ENCODE data around the gene FGA.

FGA gene

DNA sequence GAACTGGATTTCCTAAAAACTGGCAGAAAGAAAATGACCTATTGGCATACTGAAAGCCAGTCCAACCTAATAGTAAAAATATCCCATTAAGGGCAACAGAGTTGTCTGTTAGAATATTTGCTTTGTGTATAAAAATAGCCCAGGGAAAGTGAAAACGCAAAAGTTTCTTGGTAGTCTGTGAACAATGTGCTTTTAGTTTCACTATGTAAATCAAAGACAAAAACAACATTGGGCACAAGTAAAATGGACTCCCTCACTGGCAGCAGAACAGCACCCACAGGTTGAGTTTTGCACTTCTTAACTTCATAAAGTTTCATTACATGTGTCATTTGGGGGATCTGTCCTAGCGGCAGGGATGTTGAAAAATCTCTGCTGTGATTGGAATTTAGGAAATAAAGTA lies 26.2 kb upstream of the FGA start:
- Histone ChIP-seq H3K36me3 (ENCODE audit: control insufficient read depth, insufficient read depth, low read length) (no peaks in the 10 kb centered on the region), H3K9ac (ENCODE audit: low read length) (no peak overlapping the region), H3K4me3 (ENCODE audit: low read length) (no peak overlapping the region), H3K4me1 (ENCODE audit: control insufficient read depth, insufficient read depth, low read length) (no peaks in the 10 kb centered on the region), H3K9me3 (ENCODE audit: control insufficient read depth, low read length) (no peaks in the 10 kb centered on the region), H3K27me3 (ENCODE audit: control insufficient read depth, insufficient read depth, low read length) (no peaks in the 10 kb centered on the region)

DNA sequence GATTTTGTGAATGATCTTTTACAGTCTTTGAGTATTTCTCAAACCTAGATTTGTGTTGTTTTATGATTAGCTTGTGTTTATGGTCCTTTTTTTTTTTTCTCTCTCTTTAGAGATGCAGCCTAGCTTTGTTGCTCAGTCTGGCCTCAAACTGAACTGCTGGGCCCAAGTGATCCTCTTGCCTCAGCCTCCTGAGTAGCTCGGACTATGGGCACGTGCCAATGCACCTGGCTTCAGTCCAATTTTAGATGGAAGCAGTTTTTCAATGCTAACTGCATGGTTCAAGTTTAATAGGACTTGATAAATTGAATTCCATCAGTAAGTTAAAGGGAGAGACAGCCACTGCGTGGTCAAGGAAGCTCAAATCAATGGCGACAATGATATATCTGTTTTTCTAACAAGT lies 25.7 kb upstream of the FGA start:
- Histone ChIP-seq H3K9me3 (ENCODE audit: control insufficient read depth, low read length) (no peaks in the 10 kb centered on the region), H3K27me3 (ENCODE audit: control insufficient read depth, insufficient read depth, low read length) (no peaks in the 10 kb centered on the region), H3K4me3 (ENCODE audit: low read length) (no peak overlapping the region), H3K36me3 (ENCODE audit: control insufficient read depth, insufficient read depth, low read length) (no peaks in the 10 kb centered on the region), H3K9ac (ENCODE audit: low read length) (no peak overlapping the region), H3K4me1 (ENCODE audit: control insufficient read depth, insufficient read depth, low read length) (no peaks in the 10 kb centered on the region)

DNA sequence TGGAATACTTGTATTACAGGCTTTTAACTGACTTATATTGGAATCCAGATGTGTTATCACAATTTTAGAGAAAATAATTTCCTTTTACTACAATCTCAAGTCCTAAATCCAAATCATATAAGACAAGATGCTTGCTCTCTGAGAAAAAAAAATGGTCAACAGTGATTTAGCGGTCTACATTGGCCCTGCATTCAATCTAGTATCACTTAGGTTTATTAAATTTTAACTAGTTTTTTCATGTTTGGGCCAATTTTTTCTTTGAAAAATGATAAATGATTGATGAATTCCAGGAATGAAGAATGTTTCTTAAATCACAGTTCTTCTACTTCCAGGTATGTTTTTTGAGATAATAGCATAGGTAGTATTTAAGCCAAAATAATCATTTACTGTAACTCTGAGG lies 24.7 kb upstream of the FGA start:
- Histone ChIP-seq H3K9ac (ENCODE audit: low read length) (no peak overlapping the region), H3K36me3 (ENCODE audit: control insufficient read depth, insufficient read depth, low read length) (no peaks in the 10 kb centered on the region), H3K27me3 (ENCODE audit: control insufficient read depth, insufficient read depth, low read length) (no peaks in the 10 kb centered on the region), H3K4me1 (ENCODE audit: control insufficient read depth, insufficient read depth, low read length) (no peaks in the 10 kb centered on the region), H3K4me3 (ENCODE audit: low read length) (no peak overlapping the region), H3K9me3 (ENCODE audit: control insufficient read depth, low read length) (no peaks in the 10 kb centered on the region)

DNA sequence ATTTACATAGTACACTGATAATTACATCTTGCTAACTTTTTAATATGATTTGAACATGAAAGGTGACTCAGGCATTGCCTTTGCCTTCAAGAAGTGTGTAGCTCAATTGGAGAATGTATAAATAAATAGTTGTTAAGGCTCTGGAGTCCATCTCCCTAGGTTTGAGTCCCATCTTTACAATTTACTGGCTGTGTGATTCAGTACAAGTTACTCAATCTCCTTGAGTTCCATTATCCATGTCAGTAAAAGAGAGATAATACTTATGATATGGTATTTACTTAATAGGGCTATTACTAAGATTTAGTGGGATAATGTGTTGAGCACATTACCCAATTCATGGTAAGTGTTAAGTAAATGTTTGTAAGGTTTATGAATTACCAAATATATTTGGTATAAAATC lies 23.8 kb upstream of the FGA start:
- Histone ChIP-seq H3K9ac (ENCODE audit: low read length) (no peak overlapping the region), H3K4me1 (ENCODE audit: control insufficient read depth, insufficient read depth, low read length) (no peaks in the 10 kb centered on the region), H3K27me3 (ENCODE audit: control insufficient read depth, insufficient read depth, low read length) (no peaks in the 10 kb centered on the region), H3K4me3 (ENCODE audit: low read length) (no peak overlapping the region), H3K36me3 (ENCODE audit: control insufficient read depth, insufficient read depth, low read length) (no peaks in the 10 kb centered on the region), H3K9me3 (ENCODE audit: control insufficient read depth, low read length) (no peaks in the 10 kb centered on the region)

DNA sequence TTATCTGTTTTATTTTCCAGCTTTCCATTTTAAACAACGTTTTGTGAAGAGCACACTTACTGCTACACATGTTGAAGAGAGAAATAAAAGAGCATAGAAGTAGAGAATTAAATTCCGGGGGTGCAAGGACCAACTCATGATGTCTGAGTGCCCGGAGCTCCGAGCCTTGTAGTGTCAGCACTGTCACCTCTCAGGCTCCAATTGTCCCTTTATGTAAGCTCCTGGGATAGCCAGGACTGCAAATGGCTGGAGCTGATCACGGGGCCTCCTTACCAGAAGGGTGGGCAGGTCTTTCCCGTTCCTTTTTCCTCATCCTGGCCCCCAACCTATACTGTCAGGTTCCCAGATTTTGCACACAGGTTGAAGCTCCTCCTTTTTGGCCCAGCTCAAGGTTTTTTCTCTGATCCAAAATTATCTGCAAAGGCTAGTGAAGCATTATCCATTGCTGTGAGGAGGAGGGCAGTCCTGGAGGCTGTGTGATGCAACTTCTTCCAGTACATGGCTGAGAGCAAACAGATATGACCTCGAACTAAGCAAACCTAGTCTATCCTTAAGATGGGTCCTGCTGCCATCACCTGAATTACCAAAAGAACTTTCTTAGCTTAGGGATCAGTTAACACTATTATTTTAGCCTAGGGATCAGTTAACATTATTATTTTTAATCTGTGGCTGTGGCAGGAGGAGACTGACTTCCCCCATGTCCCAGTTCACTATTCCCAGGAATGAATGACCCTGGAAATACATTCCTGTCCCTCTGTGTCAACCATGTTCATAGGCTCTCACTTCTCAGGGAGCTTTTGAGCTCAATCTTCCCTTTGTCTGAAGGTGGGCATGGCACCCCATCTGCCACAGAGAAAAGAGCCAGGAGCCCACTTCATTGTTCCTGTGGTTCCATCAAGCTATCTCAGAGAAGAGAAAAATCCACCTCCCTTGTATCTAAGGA lies 22.2 kb upstream of the FGA start, which contains the start of gene FGG:
TSS of gene FGG (minus strand) at position 185 of the 943 bp plus-strand sequence. CDS start at position 138, 47 bp downstream.
- Histone ChIP-seq H3K4me3 (ENCODE audit: low read length) (no peak within 1 kb of the TSS), H3K27me3 (ENCODE audit: control insufficient read depth, insufficient read depth, low read length) (no peaks in the 10 kb centered on the region), H3K4me1 (ENCODE audit: control insufficient read depth, insufficient read depth, low read length) (no peaks in the 10 kb centered on the region), H3K9ac (ENCODE audit: low read length) (no peak within 1 kb of the TSS), H3K36me3 (ENCODE audit: control insufficient read depth, insufficient read depth, low read length) (no peaks in the 10 kb centered on the region), H3K9me3 (ENCODE audit: control insufficient read depth, low read length) (no peaks in the 10 kb centered on the region)

DNA sequence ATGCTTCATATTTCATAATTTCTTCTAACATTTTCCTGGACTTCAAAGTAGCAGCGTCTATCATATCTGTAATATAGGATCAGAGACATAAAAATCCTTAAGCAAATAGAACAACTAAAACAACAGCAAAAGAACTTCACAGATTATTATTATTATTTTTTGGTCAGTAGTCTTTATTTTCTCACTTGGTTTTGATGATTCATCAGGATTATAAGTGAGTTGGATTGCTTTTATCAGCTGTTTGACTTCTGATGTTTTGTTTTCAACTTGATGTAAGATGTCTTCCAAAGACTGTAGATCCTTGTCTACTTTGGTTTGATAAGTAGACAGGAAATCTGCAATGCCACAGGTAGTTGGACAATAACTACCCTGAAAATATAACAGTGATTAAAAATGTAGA lies 21.3 kb upstream of the FGA start:
- Histone ChIP-seq H3K36me3 (ENCODE audit: control insufficient read depth, insufficient read depth, low read length) (no peaks in the 10 kb centered on the region), H3K9ac (ENCODE audit: low read length) (no peak overlapping the region), H3K4me1 (ENCODE audit: control insufficient read depth, insufficient read depth, low read length) (no peaks in the 10 kb centered on the region), H3K27me3 (ENCODE audit: control insufficient read depth, insufficient read depth, low read length) (no peaks in the 10 kb centered on the region), H3K4me3 (ENCODE audit: low read length) (no peak overlapping the region), H3K9me3 (ENCODE audit: control insufficient read depth, low read length) (no peaks in the 10 kb centered on the region)

DNA sequence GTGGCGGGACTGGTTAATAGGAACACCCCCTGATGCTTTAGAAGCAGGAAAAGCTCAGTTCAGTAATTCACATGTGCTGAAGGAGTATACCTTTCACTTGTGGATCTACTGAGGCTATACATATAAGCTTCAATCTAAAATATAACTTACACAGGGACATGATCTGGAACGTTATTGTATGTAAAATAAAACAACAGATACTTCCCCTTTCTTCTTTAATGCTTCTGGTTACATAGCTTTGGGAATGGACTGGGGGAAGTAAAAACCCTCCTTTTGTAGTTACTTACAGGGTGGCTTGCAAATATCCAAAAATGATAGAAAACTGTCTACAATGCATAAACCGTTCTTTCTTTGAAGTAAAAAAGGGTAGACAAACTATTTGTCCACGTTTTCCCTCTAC lies 20.0 kb upstream of the FGA start:
- H3K4me3 ChIP-seq (ENCODE audit: low read length), result no peak overlapping the region
- no peaks in the 10 kb centered on the region for H3K9me3 ChIP-seq (ENCODE audit: control insufficient read depth, low read length)
- H3K27me3 ChIP-seq (ENCODE audit: control insufficient read depth, insufficient read depth, low read length), result no peaks in the 10 kb centered on the region
- H3K4me1 ChIP-seq (ENCODE audit: control insufficient read depth, insufficient read depth, low read length), result no peaks in the 10 kb centered on the region
- H3K36me3 ChIP-seq (ENCODE audit: control insufficient read depth, insufficient read depth, low read length), result no peaks in the 10 kb centered on the region
- H3K9ac ChIP-seq (ENCODE audit: low read length), result no peak overlapping the region

DNA sequence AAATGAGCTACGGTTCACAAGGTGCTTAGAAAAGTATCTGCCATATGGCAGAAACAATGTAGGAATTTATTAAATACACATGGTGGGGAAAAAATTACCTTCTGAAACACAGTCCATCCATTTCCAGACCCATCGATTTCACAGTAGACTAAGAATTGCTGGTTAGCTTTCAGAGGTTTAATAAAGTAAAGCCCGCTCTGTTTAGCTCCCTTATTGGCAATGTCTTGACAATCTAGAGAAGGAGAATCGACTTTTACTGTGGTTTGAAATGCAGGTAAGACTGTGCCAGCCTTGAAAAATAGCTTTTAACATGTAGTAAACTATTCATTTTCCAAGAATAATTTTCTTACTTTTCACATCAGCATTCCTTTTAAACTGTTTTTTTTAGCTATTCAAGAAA lies 19.0 kb upstream of the FGA start:
- H3K9me3 ChIP-seq (ENCODE audit: control insufficient read depth, low read length), result no peaks in the 10 kb centered on the region
- H3K27me3 ChIP-seq (ENCODE audit: control insufficient read depth, insufficient read depth, low read length), result no peaks in the 10 kb centered on the region
- no peak overlapping the region for H3K4me3 ChIP-seq (ENCODE audit: low read length)
- H3K4me1 ChIP-seq (ENCODE audit: control insufficient read depth, insufficient read depth, low read length), result no peaks in the 10 kb centered on the region
- no peaks in the 10 kb centered on the region for H3K36me3 ChIP-seq (ENCODE audit: control insufficient read depth, insufficient read depth, low read length)
- no peak overlapping the region for H3K9ac ChIP-seq (ENCODE audit: low read length)

DNA sequence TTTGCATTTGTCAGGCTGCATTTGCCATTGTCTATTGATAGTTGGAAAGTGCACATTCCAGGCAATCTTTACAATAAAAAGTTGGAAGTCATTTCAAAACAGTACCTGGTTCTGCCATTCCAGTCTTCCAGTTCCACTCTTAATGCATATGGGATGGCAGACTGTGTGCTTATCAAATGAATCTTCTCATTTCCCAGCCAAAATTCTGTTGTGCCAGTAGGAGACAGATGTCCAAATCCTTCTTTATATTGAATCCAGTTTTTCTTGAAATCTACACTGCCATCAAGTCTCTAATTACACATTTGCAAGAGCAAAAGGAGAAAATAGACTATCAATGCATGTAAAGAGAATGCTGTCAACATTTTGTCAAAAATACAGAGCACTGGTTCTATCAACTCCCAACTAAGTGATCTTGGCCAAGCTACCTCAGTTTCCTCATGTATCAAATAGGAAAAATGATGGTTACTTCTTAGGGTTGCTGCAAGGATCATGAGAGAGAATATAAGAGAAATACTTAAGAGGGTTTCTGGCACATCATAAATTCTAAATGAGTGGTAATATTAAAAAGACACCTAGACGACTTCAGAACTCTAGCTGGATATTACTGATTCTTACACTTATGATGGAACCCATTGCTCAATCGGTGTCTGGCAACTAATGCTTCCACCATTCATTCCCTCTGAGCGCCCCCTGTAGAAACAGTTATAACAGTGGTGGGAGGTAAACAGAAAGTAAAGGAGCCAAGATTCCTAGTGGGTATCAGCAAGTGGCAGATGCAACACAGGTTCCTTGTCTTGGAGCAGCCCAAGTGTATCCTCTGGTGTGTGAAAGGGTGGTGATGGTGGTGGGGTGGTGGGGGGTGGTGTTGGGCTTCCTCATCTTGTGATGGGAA lies 18.1 kb upstream of the FGA start:
- Histone ChIP-seq H3K27me3 (ENCODE audit: control insufficient read depth, insufficient read depth, low read length) (no peaks in the 10 kb centered on the region), H3K36me3 (ENCODE audit: control insufficient read depth, insufficient read depth, low read length) (no peaks in the 10 kb centered on the region), H3K9me3 (ENCODE audit: control insufficient read depth, low read length) (no peaks in the 10 kb centered on the region), H3K4me3 (ENCODE audit: low read length) (no peak overlapping the region), H3K9ac (ENCODE audit: low read length) (no peak overlapping the region), H3K4me1 (ENCODE audit: control insufficient read depth, insufficient read depth, low read length) (no peaks in the 10 kb centered on the region)

DNA sequence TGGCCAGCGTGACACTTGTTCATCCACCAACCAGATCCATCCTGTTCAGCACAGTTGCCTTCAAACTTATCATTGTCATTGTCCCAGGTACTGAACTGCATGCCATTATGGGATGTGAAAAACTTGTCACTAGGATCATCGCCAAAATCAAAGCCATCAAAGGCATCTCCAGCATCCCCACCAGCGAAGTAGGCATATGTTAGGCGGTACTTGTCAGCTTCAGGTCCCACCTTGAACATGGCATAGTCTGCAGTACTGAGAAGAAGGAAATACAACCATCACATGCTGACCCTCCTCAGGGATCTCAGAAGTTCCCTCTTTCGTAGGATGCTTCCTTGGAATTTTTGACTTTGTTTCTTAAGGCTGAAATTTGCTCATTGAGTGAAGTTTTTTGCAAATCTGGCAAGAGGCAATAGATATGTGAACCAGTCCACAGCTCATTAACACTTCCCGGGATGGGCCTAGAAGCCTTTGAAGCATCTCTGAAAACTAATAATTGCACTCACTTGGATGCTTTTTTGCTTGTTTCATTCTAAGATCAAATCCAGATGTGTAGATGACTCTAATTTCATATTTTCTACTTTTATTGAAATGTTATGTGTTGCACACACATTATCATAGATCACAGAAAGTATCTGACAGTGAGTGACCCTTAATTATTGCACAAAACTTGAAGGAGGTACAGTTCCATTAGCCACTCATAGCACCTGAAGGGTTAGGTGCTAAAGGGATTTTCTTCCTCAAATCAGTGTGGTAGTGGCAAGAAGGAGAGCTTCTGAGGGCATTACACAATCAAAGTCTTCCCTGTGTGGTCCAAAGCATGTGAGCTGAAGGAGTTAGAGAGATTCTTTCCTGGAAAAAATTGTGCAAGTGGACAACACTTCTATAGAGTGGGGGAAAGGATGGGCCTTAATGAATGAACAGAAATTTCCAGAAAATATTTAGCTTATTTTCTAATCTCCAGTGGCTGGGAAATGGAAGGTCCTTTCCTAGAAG lies 16.5 kb upstream of the FGA start:
- Histone ChIP-seq H3K9me3 (ENCODE audit: control insufficient read depth, low read length) (no peaks in the 10 kb centered on the region), H3K36me3 (ENCODE audit: control insufficient read depth, insufficient read depth, low read length) (no peaks in the 10 kb centered on the region), H3K27me3 (ENCODE audit: control insufficient read depth, insufficient read depth, low read length) (no peaks in the 10 kb centered on the region), H3K4me1 (ENCODE audit: control insufficient read depth, insufficient read depth, low read length) (no peaks in the 10 kb centered on the region), H3K9ac (ENCODE audit: low read length) (no peak overlapping the region), H3K4me3 (ENCODE audit: low read length) (no peak overlapping the region)

DNA sequence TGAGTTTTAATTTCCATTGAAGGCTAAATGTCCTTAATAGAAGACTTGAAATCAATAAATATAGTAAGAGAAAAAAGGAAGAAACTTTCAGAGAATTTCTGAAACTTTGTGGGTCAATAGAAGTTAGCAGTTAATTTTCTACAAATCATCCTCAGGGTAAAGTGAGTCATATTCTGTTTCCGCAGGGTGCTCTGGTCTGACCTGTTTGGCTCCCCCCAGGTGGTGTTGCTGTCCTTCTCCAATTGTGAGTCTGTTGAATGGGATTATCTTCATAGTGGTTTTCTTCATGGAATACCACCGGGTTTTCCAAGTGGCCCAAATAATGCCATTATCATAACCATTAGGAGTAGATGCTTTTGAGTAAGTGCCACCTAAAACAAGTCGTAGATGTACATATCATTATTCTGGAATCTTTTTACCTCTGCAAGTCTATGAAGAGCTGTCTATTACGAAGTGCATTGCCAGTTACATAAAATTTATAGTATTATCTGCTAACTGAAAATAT lies 14.2 kb upstream of the FGA start:
- H3K36me3 ChIP-seq (ENCODE audit: control insufficient read depth, insufficient read depth, low read length), result no peaks in the 10 kb centered on the region
- no peak overlapping the region for H3K4me3 ChIP-seq (ENCODE audit: low read length)
- H3K4me1 ChIP-seq (ENCODE audit: control insufficient read depth, insufficient read depth, low read length), result no peaks in the 10 kb centered on the region
- no peaks in the 10 kb centered on the region for H3K27me3 ChIP-seq (ENCODE audit: control insufficient read depth, insufficient read depth, low read length)
- H3K9me3 ChIP-seq (ENCODE audit: control insufficient read depth, low read length), result no peaks in the 10 kb centered on the region
- no peak overlapping the region for H3K9ac ChIP-seq (ENCODE audit: low read length)
